HEK293T (cell line): Measurements from ENCODE around the gene C1orf198.

Experiments used
- ARNT ChIP-seq: fragments of 450-650 bp; IDR thresholded peaks from 2 replicates; pipeline ENCODE4 v1.6.1; 2017; ENCODE audit warnings: mild to moderate bottlenecking
- BHLHE40 ChIP-seq: fragments of 450-650 bp; IDR thresholded peaks from 2 replicates; pipeline ENCODE4 v1.6.1; 2016; ENCODE audit warnings: mild to moderate bottlenecking, moderate library complexity, borderline replicate concordance
- CTBP1 ChIP-seq: fragments of 450-650 bp; IDR thresholded peaks from 2 replicates; pipeline ENCODE4 v1.6.1; 2016; ENCODE audit warnings: borderline replicate concordance
- FOXK2 ChIP-seq: fragments of 450-650 bp; IDR thresholded peaks from 2 replicates; pipeline ENCODE4 v1.6.1; 2016; ENCODE audit warnings: mild to moderate bottlenecking
- FOXM1 ChIP-seq: fragments of 450-650 bp; IDR thresholded peaks from 2 replicates; pipeline ENCODE4 v1.6.1; 2017; ENCODE audit warnings: mild to moderate bottlenecking, borderline replicate concordance
- HDGF ChIP-seq: fragments of 450-650 bp; IDR thresholded peaks from 2 replicates; pipeline ENCODE4 v1.6.1; 2017; ENCODE audit warnings: antibody characterized with exemption, borderline replicate concordance
- NFRKB ChIP-seq: fragments of 450-650 bp; IDR thresholded peaks from 2 replicates; pipeline ENCODE4 v1.6.1; 2016; ENCODE audit warnings: mild to moderate bottlenecking, moderate library complexity
- PKNOX1 ChIP-seq: fragments of 450-650 bp; IDR thresholded peaks from 2 replicates; pipeline ENCODE4 v1.6.1; 2016
- SP1 ChIP-seq: fragments of 450-650 bp; IDR thresholded peaks from 2 replicates; pipeline ENCODE4 v1.6.1; 2017

- no peak for TF ChIP-seq ARNT
- TF ChIP-seq NFRKB = no peak
- TF ChIP-seq SP1 = no peak
- no peak for TF ChIP-seq BHLHE40
- TF ChIP-seq FOXM1 = no peak
- no peak for TF ChIP-seq FOXK2
- no peak for TF ChIP-seq HDGF
- no peak for TF ChIP-seq PKNOX1
- no peak for TF ChIP-seq CTBP1
Observed at GRCh38 chr1:230858236-230858820, 10.0 kb downstream of the C1orf198 start.
